Mesenchymal stem cell (in vitro differentiated cells and primary cell): ENCODE results near the gene PLA2G6.

Experiments
- DNase-seq: peaks from one replicate; pipeline ENCODE4 v3.0.0-alpha.2; 2013
- H2AFZ ChIP-seq: one replicate; pipeline ENCODE4 v1.6.1; 2013; ENCODE audit warnings: low read depth, mild to moderate bottlenecking, control low read depth, inconsistent platforms, low read length, moderate library complexity
- H2AK5ac ChIP-seq: 2 replicates; pipeline ENCODE4 v1.6.1; 2013; ENCODE audit warnings: low read length, moderate library complexity, mild to moderate bottlenecking, inconsistent platforms; ENCODE audit not compliant: severe bottlenecking
- H2BK120ac ChIP-seq: one replicate; pipeline ENCODE4 v1.6.1; 2013; ENCODE audit warnings: low read depth, mild to moderate bottlenecking, inconsistent platforms, low read length, moderate library complexity
- H2BK12ac ChIP-seq, 2 experiments: one replicate each; pipeline ENCODE4 v1.6.1; 2013; ENCODE audit warnings: inconsistent platforms in 2 of 2, low read length in 2 of 2, mild to moderate bottlenecking in 2 of 2, moderate library complexity in 2 of 2, control low read depth in 1 of 2
- H2BK15ac ChIP-seq: one replicate; pipeline ENCODE4 v1.6.1; 2013; ENCODE audit warnings: mild to moderate bottlenecking, low read depth, inconsistent platforms; ENCODE audit not compliant: poor library complexity, severe bottlenecking
- H2BK5ac ChIP-seq: 2 replicates; pipeline ENCODE4 v1.6.1; 2013; ENCODE audit warnings: low read depth, mild to moderate bottlenecking, low read length, control low read depth, inconsistent platforms; ENCODE audit not compliant: poor library complexity, severe bottlenecking
- H3K14ac ChIP-seq, 2 experiments: one replicate each; pipeline ENCODE4 v1.6.1; 2013; ENCODE audit warnings: inconsistent platforms in 2 of 2, low read length in 2 of 2, control low read depth in 1 of 2, mild to moderate bottlenecking in 1 of 2, moderate library complexity in 1 of 2
- H3K18ac ChIP-seq, 2 experiments: one replicate each; pipeline ENCODE4 v1.6.1; 2013; ENCODE audit warnings: inconsistent platforms in 2 of 2, low read length in 2 of 2, control low read depth in 1 of 2, low read depth in 1 of 2, mild to moderate bottlenecking in 1 of 2
- H3K23ac ChIP-seq, 2 experiments: one replicate each; pipeline ENCODE4 v1.6.1; 2013; ENCODE audit warnings: inconsistent platforms in 2 of 2, low read length in 2 of 2, mild to moderate bottlenecking in 2 of 2, moderate library complexity in 2 of 2, control low read depth in 1 of 2
- H3K27ac ChIP-seq: 2 replicates; pipeline ENCODE4 v1.5.1; 2013; ENCODE audit warnings: mild to moderate bottlenecking, moderate library complexity, low read length, control low read depth, inconsistent platforms; ENCODE audit not compliant: poor library complexity, severe bottlenecking
- H3K27me3 ChIP-seq, 2 experiments: 2 replicates each; pipeline versions ENCODE4 v1.6.1 to v1.7.0; 2013; ENCODE audit warnings: low read length in 2 of 2, mild to moderate bottlenecking in 2 of 2, moderate library complexity in 2 of 2, control low read depth in 1 of 2, inconsistent platforms in 1 of 2; ENCODE audit not compliant: control insufficient read depth in 1 of 2, insufficient read depth in 1 of 2
- H3K36me3 ChIP-seq, 2 experiments: 2 replicates each; pipeline versions ENCODE4 v1.6.1 to v1.7.0; 2013; ENCODE audit warnings: low read length in 2 of 2, control low read depth in 1 of 2, inconsistent platforms in 1 of 2, low read depth in 1 of 2, mild to moderate bottlenecking in 1 of 2; ENCODE audit not compliant: insufficient read depth in 2 of 2, control insufficient read depth in 1 of 2
- H3K4ac ChIP-seq, 2 experiments: one replicate each; pipeline ENCODE4 v1.6.1; 2013; ENCODE audit warnings: inconsistent platforms in 2 of 2, low read length in 2 of 2, mild to moderate bottlenecking in 2 of 2, moderate library complexity in 2 of 2, control low read depth in 1 of 2, low read depth in 1 of 2
- H3K4me1 ChIP-seq: 2 replicates; pipeline ENCODE4 v1.6.1; 2013; ENCODE audit warnings: low read depth, low read length, control low read depth; ENCODE audit not compliant: control insufficient read depth, insufficient read depth
- H3K4me2 ChIP-seq: 2 replicates; pipeline ENCODE4 v1.6.1; 2013; ENCODE audit warnings: low read length, mild to moderate bottlenecking, inconsistent platforms; ENCODE audit not compliant: poor library complexity, severe bottlenecking
- H3K4me3 ChIP-seq, 2 experiments: 2 replicates each; pipeline versions ENCODE4 v1.5.1 to v1.7.0; 2013; ENCODE audit warnings: low read length in 2 of 2, mild to moderate bottlenecking in 2 of 2, control low read depth in 1 of 2, low read depth in 1 of 2; ENCODE audit not compliant: insufficient read depth in 1 of 2
- H3K79me1 ChIP-seq: replicated peaks from 2 replicates; pipeline ENCODE4 v1.6.1; 2013; ENCODE audit warnings: mild to moderate bottlenecking, control low read depth, low read length, inconsistent platforms; ENCODE audit not compliant: poor library complexity, severe bottlenecking
- H3K9ac ChIP-seq: 2 replicates; pipeline ENCODE4 v1.7.0; 2013; ENCODE audit warnings: mild to moderate bottlenecking, low read length, moderate library complexity
- H3K9me3 ChIP-seq: 2 replicates; pipeline ENCODE4 v1.7.0; 2013; ENCODE audit warnings: mild to moderate bottlenecking, low read length; ENCODE audit not compliant: control insufficient read depth
- H4K8ac ChIP-seq: one replicate; pipeline ENCODE4 v1.6.1; 2013; ENCODE audit warnings: inconsistent platforms, mild to moderate bottlenecking, low read length, moderate library complexity
- H4K91ac ChIP-seq: one replicate; pipeline ENCODE4 v1.6.1; 2013; ENCODE audit warnings: mild to moderate bottlenecking, low read length, inconsistent platforms
- WGBS: methylation state at CpG from one replicate; pipeline ENCODE4 v1.1.7; 2013; ENCODE audit warnings: mixed read lengths; 5-methylcytosine and 5-hydroxymethylcytosine counted together

The PLA2G6 gene

DNA sequence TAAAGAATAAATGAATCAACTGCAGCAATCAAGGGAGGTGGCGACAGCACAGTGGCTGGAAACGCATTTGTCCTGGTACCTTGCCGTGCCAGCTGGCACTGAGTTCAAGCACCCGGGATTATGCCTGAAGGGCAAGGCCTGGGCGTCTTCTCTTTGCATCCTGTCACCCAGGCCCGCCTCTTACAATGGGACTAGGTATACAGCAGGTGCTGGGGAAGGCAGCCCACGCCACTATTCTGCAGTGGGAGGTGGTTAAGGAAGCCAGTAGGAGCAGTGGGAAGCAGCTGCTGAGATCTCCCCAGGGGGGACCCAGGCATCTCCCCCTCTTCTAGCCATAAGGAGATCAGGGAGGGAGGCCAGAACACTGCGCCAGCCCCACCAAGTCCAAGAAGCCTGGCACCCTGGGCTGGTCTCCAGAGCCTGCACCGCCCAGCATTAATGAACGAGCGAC is 55.9 kb downstream of the PLA2G6 start:
- H3K4me3 ChIP-seq: no peak overlapping the region
- H2AK5ac ChIP-seq: no peak overlapping the region
- H3K36me3 ChIP-seq: peaks cover 0 to 40% of the 10 kb centered on the region in 2 experiments
- no peak overlapping the region for H3K4ac ChIP-seq
- H2BK5ac ChIP-seq: no peak overlapping the region
- H3K18ac ChIP-seq: no peak overlapping the region
- WGBS: 92% methylated on average over 11 of the region's 11 CpGs
- H3K9ac ChIP-seq: no peak overlapping the region
- H3K4me2 ChIP-seq: no peak overlapping the region
- peaks cover 15% of the 10 kb centered on the region for H3K4me1 ChIP-seq
- H3K79me1 ChIP-seq: no peaks in the 10 kb centered on the region
- no peak overlapping the region for H2BK12ac ChIP-seq
- no peak overlapping the region for H2BK120ac ChIP-seq
- no peak overlapping the region for H2BK15ac ChIP-seq
- H4K8ac ChIP-seq: no peak overlapping the region
- H3K23ac ChIP-seq: no peak overlapping the region
- H3K9me3 ChIP-seq: no peaks in the 10 kb centered on the region
- DNase-seq: no peak
- no peak overlapping the region for H3K27ac ChIP-seq
- no peak overlapping the region for H3K14ac ChIP-seq
- H3K27me3 ChIP-seq: no peaks in the 10 kb centered on the region
- H2AFZ ChIP-seq: no peak overlapping the region
- no peak overlapping the region for H4K91ac ChIP-seq

DNA sequence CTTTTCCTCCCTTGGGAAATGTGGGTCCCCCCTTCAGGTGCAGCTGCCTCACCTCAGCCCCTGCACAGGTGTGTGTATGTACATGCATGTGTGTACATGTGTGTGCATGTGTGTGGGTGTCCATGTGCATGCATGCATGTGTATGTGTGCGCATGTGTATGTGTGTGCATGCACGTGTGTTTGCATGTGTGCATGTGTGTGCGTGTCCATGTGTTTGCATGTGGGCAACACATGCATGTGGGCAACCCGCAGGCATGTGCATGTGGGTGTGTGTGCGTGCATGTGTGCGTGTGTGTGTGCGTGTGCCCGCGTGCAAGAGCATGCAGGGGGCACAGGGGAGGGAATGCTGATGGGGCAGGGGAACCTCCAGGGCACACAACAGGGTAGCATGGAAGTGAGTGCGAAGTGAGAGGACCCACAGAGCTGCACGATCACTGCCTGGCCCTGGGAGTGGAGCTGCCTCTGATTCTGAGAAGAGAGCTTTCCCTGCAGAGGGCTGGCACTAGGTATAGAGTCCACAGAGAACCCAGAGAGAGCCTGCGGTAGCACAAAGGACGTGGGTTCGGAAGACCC is 56.5 kb downstream of the PLA2G6 start:
- Histone ChIP-seq H3K14ac (peak overlapping the region in 1 of 2 experiments; percentile 90), H2BK12ac (no peak overlapping the region), H2BK15ac (no peak overlapping the region), H3K4me1 (peaks cover 18% of the 10 kb centered on the region), H3K79me1 (no peaks in the 10 kb centered on the region), H3K9ac (no peak overlapping the region), H2BK5ac (no peak overlapping the region), H3K4me2 (no peak overlapping the region), H4K8ac (no peak overlapping the region), H3K36me3 (peaks cover 0 to 47% of the 10 kb centered on the region in 2 experiments), H3K4ac (no peak overlapping the region), H2AFZ (no peak overlapping the region), H3K4me3 (no peak overlapping the region), H3K18ac (no peak overlapping the region), H2BK120ac (no peak overlapping the region), H2AK5ac (no peak overlapping the region), H4K91ac (no peak overlapping the region), H3K27ac (no peak overlapping the region), H3K23ac (no peak overlapping the region), H3K9me3 (no peaks in the 10 kb centered on the region), H3K27me3 (no peaks in the 10 kb centered on the region)
- no peak for DNase-seq
- WGBS: 92% methylated on average over 14 of the region's 14 CpGs

DNA sequence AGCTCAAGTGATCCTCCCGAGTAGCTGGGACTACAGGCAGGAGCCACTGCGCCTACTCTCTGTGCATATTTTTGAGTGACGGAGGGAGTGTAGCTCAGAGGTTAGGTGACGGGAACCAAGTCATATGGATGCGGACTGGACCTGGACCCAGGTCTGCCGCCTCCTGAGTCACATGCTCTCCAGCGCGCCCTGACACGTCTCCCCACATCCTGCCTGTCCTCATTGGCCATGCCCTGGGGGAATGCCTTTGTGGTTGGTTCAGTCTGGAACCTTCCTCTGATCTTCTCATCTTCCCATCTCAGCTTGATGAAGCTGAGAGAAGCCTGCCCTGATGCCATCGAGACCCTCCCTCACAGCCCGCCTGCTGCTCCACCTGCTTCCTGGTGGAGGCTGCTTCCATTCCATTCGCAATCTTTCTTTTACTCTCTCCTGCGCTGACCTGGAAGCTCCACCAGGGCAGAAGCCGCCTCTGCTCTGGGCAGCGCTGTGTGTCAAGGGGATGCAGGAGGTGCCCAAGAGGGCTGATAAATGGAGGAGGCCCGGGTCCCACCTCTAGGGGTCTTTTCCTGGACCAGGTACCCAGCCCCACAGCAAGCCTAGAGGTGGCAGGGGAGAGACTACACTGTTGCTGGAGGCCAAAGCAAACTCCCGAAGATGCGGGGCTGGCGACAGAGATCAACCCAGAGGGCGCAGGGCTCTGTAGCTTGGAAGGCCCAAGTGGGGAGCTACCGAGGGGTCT is 57.2 kb downstream of the PLA2G6 start:
- Histone ChIP-seq H3K9ac (no peak overlapping the region), H3K4me3 (no peak overlapping the region), H3K18ac (no peak overlapping the region), H3K23ac (no peak overlapping the region), H3K27me3 (no peaks in the 10 kb centered on the region), H2BK15ac (no peak overlapping the region), H4K8ac (no peak overlapping the region), H2BK5ac (no peak overlapping the region), H2AK5ac (no peak overlapping the region), H2BK12ac (no peak overlapping the region), H3K4ac (no peak overlapping the region), H3K36me3 (peaks cover 0 to 44% of the 10 kb centered on the region in 2 experiments), H3K79me1 (no peaks in the 10 kb centered on the region), H2BK120ac (no peak overlapping the region), H3K9me3 (no peaks in the 10 kb centered on the region), H3K27ac (no peak overlapping the region), H3K4me2 (no peak overlapping the region), H4K91ac (peak overlapping the region; percentile 52), H2AFZ (no peak overlapping the region), H3K14ac (no peak overlapping the region), H3K4me1 (peaks cover 18% of the 10 kb centered on the region)
- DNase-seq: no peak
- WGBS: 89% methylated on average over 20 of the region's 21 CpGs

DNA sequence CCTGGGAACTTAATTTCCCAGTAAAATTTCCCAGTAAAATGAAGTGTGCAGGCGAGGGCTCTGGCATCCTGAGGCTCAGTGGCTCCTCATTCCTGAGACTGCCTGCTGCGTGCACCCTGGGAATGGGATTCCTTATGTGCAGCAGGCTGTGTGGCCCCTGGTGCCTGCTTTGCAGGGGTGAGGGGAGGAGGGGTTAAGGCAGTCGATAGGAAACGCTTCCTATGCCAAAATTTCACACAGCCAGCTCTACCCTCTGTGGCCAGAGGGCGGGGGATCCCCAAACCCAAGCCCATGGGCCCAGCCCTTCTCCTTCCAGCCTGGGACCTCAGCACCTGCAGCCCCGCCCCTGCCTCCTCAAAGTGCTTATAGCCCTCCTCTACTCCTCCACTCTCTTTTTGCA is 59.0 kb downstream of the PLA2G6 start:
- 77% methylated on average over 6 of the region's 6 CpGs for WGBS

More for the DNA sequence above, 59.0 kb downstream of the PLA2G6 start:
- H3K27ac ChIP-seq: no peak overlapping the region
- no peak overlapping the region for H3K4me2 ChIP-seq
- no peaks in the 10 kb centered on the region for H3K79me1 ChIP-seq
- H2BK5ac ChIP-seq: no peak overlapping the region
- H3K4me3 ChIP-seq: no peak overlapping the region
- no peaks in the 10 kb centered on the region for H3K27me3 ChIP-seq
- no peak for DNase-seq
- no peak overlapping the region for H2BK12ac ChIP-seq
- peaks cover 18% of the 10 kb centered on the region for H3K4me1 ChIP-seq
- H3K14ac ChIP-seq: peak overlapping the region in 1 of 2 experiments; percentile 11
- no peak overlapping the region for H3K4ac ChIP-seq
- no peak overlapping the region for H2AFZ ChIP-seq
- H2BK120ac ChIP-seq: no peak overlapping the region
- H3K36me3 ChIP-seq: peaks cover 0 to 26% of the 10 kb centered on the region in 2 experiments
- H4K8ac ChIP-seq: no peak overlapping the region
- no peak overlapping the region for H4K91ac ChIP-seq
- no peak overlapping the region for H3K9ac ChIP-seq
- no peak overlapping the region for H2BK15ac ChIP-seq
- H3K9me3 ChIP-seq: no peaks in the 10 kb centered on the region
- H2AK5ac ChIP-seq: no peak overlapping the region
- H3K23ac ChIP-seq: no peak overlapping the region
- no peak overlapping the region for H3K18ac ChIP-seq
